ENCODE measurements around the gene GPR42.

Gene GPR42

GRCh38 chr19:35341006-35341405 lies 29.9 kb upstream of the GPR42 start:
- no peak for TF ChIP-seq ZNF274 (IDR thresholded peaks at IDR 0.05; ENCODE audit: low read depth, low read length)
- H3K4me3 ChIP-seq (ENCODE audit: low read length): no peak overlapping the region

DNA sequence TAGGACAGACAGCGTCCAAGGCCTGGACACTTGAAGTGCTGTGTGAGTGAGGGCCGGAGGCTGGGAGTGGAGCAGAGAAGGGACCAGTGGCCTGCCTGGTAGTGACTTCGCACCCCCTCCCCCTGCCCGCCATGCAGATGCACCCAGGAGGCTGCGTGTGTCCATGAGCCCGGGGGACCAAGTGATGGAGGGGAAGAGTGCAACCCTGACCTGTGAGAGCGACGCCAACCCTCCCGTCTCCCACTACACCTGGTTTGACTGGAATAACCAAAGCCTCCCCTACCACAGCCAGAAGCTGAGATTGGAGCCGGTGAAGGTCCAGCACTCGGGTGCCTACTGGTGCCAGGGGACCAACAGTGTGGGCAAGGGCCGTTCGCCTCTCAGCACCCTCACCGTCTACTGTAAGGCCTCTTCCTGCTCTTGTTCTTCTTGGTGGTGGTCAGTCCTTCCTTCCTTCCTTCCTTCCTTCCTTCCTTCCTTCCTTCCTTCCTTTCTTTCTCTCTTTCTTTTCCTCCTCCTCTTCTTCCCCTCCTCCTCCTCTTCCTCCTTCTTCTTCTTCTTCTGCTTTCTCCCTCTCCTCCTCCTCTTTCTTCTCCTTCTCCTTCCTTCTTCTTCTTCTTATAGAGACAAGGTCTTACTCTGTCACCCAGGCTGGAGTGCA lies 29.2 kb upstream of the GPR42 start:
- no peak for TF ChIP-seq ZNF274 (IDR thresholded peaks at IDR 0.05; ENCODE audit: low read depth, low read length)
- H3K4me3 ChIP-seq (ENCODE audit: low read length): no peak overlapping the region

DNA sequence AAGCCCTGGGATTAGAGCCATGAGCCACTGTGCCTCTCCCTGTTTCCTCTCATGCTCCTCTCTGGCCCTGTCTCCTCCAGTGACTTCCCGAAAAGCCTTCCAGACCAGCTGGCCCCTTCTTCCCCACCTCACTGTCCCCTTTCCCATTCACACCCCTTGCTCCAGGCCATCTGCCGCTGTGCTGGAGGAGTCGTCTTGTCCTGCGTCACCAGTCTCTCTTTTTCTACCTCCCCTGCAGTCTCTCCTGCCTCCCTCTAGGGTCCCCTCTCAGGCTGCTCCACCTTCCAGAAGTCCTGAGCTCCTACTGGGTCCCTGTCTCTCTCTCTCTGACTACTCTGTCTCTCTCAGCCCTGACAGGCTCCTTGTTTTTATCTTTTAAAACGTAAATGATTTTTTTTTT lies 28.4 kb upstream of the GPR42 start:
- no peak overlapping the region for H3K4me3 ChIP-seq (ENCODE audit: low read length)
- no peak for TF ChIP-seq ZNF274 (IDR thresholded peaks at IDR 0.05; ENCODE audit: low read depth, low read length)

DNA sequence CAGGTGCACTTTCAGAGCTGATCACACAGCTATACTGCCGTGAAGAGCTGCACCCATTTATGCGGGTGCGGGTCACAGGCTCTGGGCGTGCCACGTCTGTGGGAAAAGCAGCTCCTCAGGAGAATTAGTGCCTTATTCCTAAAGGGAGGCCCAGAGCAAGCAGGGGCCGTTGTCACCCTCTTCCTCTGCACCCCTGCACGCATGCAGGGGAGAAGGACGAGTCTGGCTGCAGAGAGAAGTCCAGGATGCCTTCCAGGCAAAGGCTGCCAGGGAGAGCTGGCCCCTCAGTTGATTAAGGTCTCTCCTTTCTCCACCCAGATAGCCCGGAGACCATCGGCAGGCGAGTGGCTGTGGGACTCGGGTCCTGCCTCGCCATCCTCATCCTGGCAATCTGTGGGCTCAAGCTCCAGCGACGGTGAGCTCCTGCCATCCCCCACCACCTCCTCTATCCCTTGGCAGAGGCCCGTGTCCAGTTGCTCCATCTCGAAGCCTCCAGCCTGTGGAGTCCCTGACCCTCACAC lies 26.3 kb upstream of the GPR42 start:
- no peak overlapping the region for H3K4me3 ChIP-seq (ENCODE audit: low read length)
- no peak for TF ChIP-seq ZNF274 (IDR thresholded peaks at IDR 0.05; ENCODE audit: low read depth, low read length)

- H3K4me3 ChIP-seq (ENCODE audit: low read length): no peak overlapping the region
- TF ChIP-seq ZNF274 (IDR thresholded peaks at IDR 0.05; ENCODE audit: low read depth, low read length): no peak
Observed at GRCh38 chr19:35345671-35346111, 25.2 kb upstream of the GPR42 start.

DNA sequence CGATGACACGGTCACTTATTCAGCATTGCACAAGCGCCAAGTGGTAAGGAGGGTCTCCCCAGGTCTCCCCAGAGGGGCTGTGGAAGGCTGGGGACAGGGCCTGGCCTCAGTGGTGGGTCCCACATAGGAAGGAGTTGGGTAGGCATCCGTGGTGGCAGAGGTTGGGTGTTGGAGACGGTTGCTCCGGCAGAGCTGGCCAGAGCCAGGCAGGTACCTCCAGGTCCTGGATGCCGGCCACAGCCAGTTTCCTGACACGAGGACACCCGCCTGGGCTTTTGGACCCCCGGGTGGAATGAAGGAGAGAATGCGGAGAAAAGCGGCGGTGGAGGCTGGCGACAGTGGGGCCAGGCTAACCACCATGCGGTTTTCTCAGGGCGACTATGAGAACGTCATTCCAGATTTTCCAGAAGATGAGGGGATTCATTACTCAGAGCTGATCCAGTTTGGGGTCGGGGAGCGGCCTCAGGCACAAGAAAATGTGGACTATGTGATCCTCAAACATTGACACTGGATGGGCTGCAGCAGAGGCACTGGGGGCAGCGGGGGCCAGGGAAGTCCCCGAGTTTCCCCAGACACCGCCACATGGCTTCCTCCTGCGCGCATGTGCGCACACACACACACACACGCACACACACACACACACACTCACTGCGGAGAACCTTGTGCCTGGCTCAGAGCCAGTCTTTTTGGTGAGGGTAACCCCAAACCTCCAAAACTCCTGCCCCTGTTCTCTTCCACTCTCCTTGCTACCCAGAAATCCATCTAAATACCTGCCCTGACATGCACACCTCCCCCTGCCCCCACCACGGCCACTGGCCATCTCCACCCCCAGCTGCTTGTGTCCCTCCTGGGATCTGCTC lies 24.4 kb upstream of the GPR42 start:
- no peak for TF ChIP-seq ZNF274 (IDR thresholded peaks at IDR 0.05; ENCODE audit: low read depth, low read length)
- H3K4me3 ChIP-seq (ENCODE audit: low read length): no peak overlapping the region; the same call in 1 of the 2 replicates

GRCh38 chr19:35347171-35347929 lies 23.5 kb upstream of the GPR42 start, which contains the start of gene FFAR1:
Gene FFAR1 (plus strand): TSS chr19:35347902. CDS start chr19:35351552, 3,650 bp downstream.
- no peak within 1 kb of the TSS; the same call in 1 of the 2 replicates for H3K4me3 ChIP-seq (ENCODE audit: low read length)
- no peak for TF ChIP-seq ZNF274 (IDR thresholded peaks at IDR 0.05; ENCODE audit: low read depth, low read length)

GRCh38 chr19:35347930-35348298 lies 23.0 kb upstream of the GPR42 start:
- no peak overlapping the region for H3K4me3 ChIP-seq (ENCODE audit: low read length)
- no peak for TF ChIP-seq ZNF274 (IDR thresholded peaks at IDR 0.05; ENCODE audit: low read depth, low read length)

- no peak for TF ChIP-seq ZNF274 (IDR thresholded peaks at IDR 0.05; ENCODE audit: low read depth, low read length)
- no peak overlapping the region for H3K4me3 ChIP-seq (ENCODE audit: low read length)
Observed at GRCh38 chr19:35348911-35349611, 21.8 kb upstream of the GPR42 start.

DNA sequence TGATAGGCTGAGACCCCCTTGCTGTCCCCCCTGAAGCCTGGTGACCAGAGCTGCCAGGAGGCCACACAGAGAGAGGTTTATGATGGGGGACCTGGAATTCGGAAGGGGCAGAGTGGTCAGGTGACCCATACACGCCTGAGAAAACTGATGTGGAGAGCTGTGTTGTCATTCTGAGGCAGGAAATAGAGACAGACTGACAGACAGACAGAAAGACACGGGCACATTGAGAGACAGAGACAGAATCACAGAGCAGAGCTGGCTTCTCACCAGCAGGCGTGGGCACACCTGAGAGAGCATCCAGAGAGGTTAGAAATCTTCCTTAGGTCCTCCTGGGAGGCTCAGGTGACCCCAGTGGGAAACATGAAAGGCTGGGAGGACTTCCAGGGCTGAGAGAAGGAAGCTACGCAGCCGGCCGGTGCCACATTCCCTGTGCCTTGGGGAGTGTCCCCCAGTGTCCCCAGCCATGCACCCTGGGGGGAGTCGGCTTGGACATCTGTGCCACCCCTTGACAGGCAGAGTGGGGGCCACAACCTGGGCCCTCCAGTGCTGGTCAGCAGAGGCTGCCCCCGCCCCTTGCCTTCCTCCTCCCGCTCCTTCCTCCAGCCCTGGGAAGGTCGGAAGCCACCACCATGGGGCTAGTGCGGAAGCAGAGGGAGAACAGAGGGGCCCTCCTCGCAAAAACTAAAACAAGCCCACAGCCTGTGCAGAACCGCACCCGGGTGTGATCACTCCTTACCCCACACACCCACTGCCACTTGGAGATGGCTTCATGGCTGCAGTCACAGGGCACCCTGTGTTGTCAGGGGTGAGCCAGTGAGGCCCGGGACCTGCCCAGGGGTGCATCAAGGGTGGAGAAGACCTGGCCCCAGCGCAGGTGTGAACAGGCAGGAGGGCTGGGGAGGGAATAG lies 21.0 kb upstream of the GPR42 start:
- TF ChIP-seq ZNF274 (IDR thresholded peaks at IDR 0.05; ENCODE audit: low read depth, low read length): no peak
- no peak overlapping the region for H3K4me3 ChIP-seq (ENCODE audit: low read length)

DNA sequence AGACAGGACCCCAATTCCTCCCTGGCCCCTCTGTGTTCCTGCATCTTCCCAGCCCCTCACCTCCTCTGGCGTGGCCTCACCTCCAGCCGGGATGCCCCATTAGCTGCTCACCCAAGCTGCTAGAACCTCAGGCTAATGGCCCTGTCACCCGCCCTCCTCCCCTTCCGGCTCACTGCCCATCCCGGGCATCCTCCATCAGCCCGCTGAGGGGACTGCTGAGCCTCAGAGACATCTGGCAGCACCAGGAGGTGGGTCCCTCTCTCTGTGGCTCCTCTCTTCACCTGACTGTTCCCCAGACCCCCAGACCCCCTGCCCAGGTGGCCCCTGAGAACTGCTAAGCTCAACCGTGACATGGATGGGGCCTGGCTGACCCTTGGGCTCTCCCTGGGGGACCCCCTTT lies 20.3 kb upstream of the GPR42 start:
- no peak overlapping the region for H3K4me3 ChIP-seq (ENCODE audit: low read length)
- TF ChIP-seq ZNF274 (IDR thresholded peaks at IDR 0.05; ENCODE audit: low read depth, low read length): no peak

- no peak for TF ChIP-seq ZNF274 (IDR thresholded peaks at IDR 0.05; ENCODE audit: low read depth, low read length)
- H3K4me3 ChIP-seq (ENCODE audit: low read length): no peak overlapping the region
Observed at GRCh38 chr19:35351411-35352176, 19.3 kb upstream of the GPR42 start.

Data from GM08714 (cell line).